Astrocyte (in vitro differentiated cells and primary cell): Measurements from ENCODE around the gene PRSS12. TPM values are rescaled to one million over a fixed set of nuclear protein-coding genes. Genes with fewer than 3 reads are reported as not detected.

Source experiments
- DNase-seq: peaks from one replicate; pipeline ENCODE4 v3.0.0-alpha.2; 2010; ENCODE audit warnings: low read depth
- FAIRE-seq: peaks from 2 replicates; lab custom pipeline; 2011; peaks lifted over from hg19 to GRCh38; lab: Jason Lieb, UNC
- H2AFZ ChIP-seq: 2 replicates; pipeline ENCODE4 v1.6.0; 2012; ENCODE audit warnings: low read depth, low read length, inconsistent platforms
- H3K27ac ChIP-seq: 2 replicates; pipeline ENCODE4 v1.5.1; 2011; ENCODE audit warnings: low read depth, low read length, inconsistent platforms
- H3K27me3 ChIP-seq: 2 replicates; pipeline ENCODE4 v1.6.0; 2011; ENCODE audit warnings: low read length, inconsistent platforms; ENCODE audit not compliant: insufficient read depth
- H3K36me3 ChIP-seq: 2 replicates; pipeline ENCODE4 v1.5.1; 2011; ENCODE audit warnings: low read length, inconsistent platforms; ENCODE audit not compliant: insufficient read depth
- H3K4me1 ChIP-seq: 2 replicates; pipeline ENCODE4 v1.5.1; 2011; ENCODE audit warnings: low read length, inconsistent platforms; ENCODE audit not compliant: insufficient read depth
- H3K4me2 ChIP-seq: 2 replicates; pipeline ENCODE4 v1.6.0; 2012; ENCODE audit warnings: low read length, inconsistent platforms
- H3K4me3 ChIP-seq: 2 replicates; pipeline ENCODE4 v1.5.1; 2011; ENCODE audit warnings: low read depth, mild to moderate bottlenecking, low read length, inconsistent platforms; ENCODE audit not compliant: insufficient read depth
- H3K79me2 ChIP-seq: 2 replicates; pipeline ENCODE4 v1.6.0; 2012; ENCODE audit warnings: mild to moderate bottlenecking, low read length, inconsistent platforms; ENCODE audit not compliant: insufficient read depth
- H3K9ac ChIP-seq: 2 replicates; pipeline ENCODE4 v1.6.0; 2012; ENCODE audit warnings: mild to moderate bottlenecking, low read length, inconsistent platforms
- H3K9me3 ChIP-seq: 2 replicates; pipeline ENCODE4 v1.5.1; 2012; ENCODE audit warnings: low read depth, mild to moderate bottlenecking, low read length, inconsistent platforms; ENCODE audit not compliant: insufficient read depth
- H4K20me1 ChIP-seq: 2 replicates; pipeline ENCODE4 v1.6.0; 2012; ENCODE audit warnings: low read length, inconsistent platforms; ENCODE audit not compliant: insufficient read depth
- H3K27ac Mint-ChIP-seq: one replicate; pipeline ENCODE4 v1.8.0; 2021; ENCODE audit warnings: mild to moderate bottlenecking, mixed read lengths; ENCODE audit not compliant: unreplicated experiment
- H3K27me3 Mint-ChIP-seq: one replicate; pipeline ENCODE4 v1.8.0; 2021; ENCODE audit warnings: low read depth, mixed read lengths; ENCODE audit not compliant: unreplicated experiment
- H3K36me3 Mint-ChIP-seq: one replicate; pipeline ENCODE4 v1.8.0; 2021; ENCODE audit warnings: low read depth, mixed read lengths; ENCODE audit not compliant: unreplicated experiment
- H3K4me1 Mint-ChIP-seq: one replicate; pipeline ENCODE4 v1.8.0; 2021; ENCODE audit warnings: low read depth, mixed read lengths; ENCODE audit not compliant: unreplicated experiment
- H3K4me3 Mint-ChIP-seq: one replicate; pipeline ENCODE4 v1.8.0; 2021; ENCODE audit warnings: mild to moderate bottlenecking, moderate library complexity, mixed read lengths; ENCODE audit not compliant: unreplicated experiment
- H3K9me3 Mint-ChIP-seq: one replicate; pipeline ENCODE4 v1.8.0; 2021; ENCODE audit warnings: mild to moderate bottlenecking, mixed read lengths; ENCODE audit not compliant: unreplicated experiment
- EZH2 ChIP-seq: IDR thresholded peaks from 2 replicates; pipeline ENCODE4 v1.6.1; 2012; ENCODE audit warnings: mild to moderate bottlenecking, low read length, inconsistent platforms; ENCODE audit not compliant: insufficient read depth
- total RNA-seq: library from RNA; stranded (reverse); gene quantifications from 2 replicates; pipeline ENCODE4 v1.2.1, GENCODE V29; 2021
- TF ChIP-seq, protein P1 (sequence below): IDR thresholded peaks from 2 replicates; pipeline ENCODE4 v1.5.1; 2011; ENCODE audit warnings: low read depth, mild to moderate bottlenecking, inconsistent platforms, low read length, moderate library complexity; ENCODE audit not compliant: insufficient read depth

Gene PRSS12
- total RNA-seq, 1 donor from 2014 or later: 4.1 TPM

DNA sequence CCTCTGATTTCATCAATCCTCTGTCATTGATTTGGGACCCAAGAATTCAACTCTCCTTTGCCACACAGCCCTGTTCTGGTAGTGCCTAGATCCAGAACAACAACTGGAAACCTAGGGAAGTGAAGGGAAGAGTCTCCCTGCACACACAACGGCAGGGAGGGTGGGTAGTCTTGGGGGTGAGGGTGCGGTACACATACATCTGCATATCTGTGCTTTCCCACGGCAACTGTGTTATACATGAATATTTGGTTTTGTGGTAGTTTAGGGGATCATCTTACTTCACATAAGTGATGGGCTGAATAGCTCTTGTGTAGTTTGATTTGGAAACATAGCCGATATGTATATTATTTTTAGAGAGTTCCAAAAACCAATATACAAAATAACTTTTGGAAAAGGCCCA, 3.3 kb upstream of the PRSS12 start:
- Mint-ChIP-seq H3K4me1 (no peaks in the 10 kb centered on the region), H3K4me3 (no peak overlapping the region), H3K27me3 (peaks cover 37% of the 10 kb centered on the region), H3K9me3 (no peaks in the 10 kb centered on the region), H3K27ac (no peak overlapping the region), H3K36me3 (no peaks in the 10 kb centered on the region)
- Histone ChIP-seq H3K27ac (no peak overlapping the region), H3K36me3 (no peaks in the 10 kb centered on the region), H3K4me2 (no peak overlapping the region), H2AFZ (no peak overlapping the region), H4K20me1 (no peaks in the 10 kb centered on the region), H3K4me1 (no peaks in the 10 kb centered on the region), H3K27me3 (peaks cover 9% of the 10 kb centered on the region), H3K9me3 (no peaks in the 10 kb centered on the region), H3K9ac (no peak overlapping the region), H3K79me2 (no peaks in the 10 kb centered on the region), H3K4me3 (no peak overlapping the region)
- no peak for DNase-seq
- TF ChIP-seq, protein P1, sequence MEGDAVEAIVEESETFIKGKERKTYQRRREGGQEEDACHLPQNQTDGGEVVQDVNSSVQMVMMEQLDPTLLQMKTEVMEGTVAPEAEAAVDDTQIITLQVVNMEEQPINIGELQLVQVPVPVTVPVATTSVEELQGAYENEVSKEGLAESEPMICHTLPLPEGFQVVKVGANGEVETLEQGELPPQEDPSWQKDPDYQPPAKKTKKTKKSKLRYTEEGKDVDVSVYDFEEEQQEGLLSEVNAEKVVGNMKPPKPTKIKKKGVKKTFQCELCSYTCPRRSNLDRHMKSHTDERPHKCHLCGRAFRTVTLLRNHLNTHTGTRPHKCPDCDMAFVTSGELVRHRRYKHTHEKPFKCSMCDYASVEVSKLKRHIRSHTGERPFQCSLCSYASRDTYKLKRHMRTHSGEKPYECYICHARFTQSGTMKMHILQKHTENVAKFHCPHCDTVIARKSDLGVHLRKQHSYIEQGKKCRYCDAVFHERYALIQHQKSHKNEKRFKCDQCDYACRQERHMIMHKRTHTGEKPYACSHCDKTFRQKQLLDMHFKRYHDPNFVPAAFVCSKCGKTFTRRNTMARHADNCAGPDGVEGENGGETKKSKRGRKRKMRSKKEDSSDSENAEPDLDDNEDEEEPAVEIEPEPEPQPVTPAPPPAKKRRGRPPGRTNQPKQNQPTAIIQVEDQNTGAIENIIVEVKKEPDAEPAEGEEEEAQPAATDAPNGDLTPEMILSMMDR: no peak
- TF ChIP-seq EZH2: no peak
- FAIRE-seq: no peak

DNA sequence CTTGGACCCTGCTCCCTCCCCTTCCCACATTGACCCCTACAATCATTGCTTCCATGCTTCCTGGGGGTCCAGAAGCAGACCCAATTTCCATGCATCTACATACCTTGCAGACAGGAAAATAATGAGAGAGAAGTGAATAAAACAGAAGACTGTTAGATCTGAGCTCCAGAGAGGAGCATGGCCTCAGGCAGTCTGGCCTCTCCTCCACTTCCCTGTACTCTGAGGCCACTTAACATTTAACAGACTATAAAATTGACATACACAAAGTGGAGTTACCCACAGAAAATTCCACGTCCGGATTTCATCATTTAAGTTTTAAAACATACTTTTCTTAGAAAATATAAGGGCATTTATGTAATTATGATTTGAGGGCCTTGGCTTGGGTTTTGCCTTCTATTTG, 2.1 kb upstream of the PRSS12 start:
- Histone ChIP-seq H3K4me3 (no peak overlapping the region), H3K9ac (no peak overlapping the region), H3K36me3 (no peaks in the 10 kb centered on the region), H3K9me3 (no peaks in the 10 kb centered on the region), H2AFZ (no peak overlapping the region), H3K4me2 (no peak overlapping the region), H3K27ac (no peak overlapping the region), H3K27me3 (peaks cover 9% of the 10 kb centered on the region), H4K20me1 (no peaks in the 10 kb centered on the region), H3K79me2 (no peaks in the 10 kb centered on the region), H3K4me1 (no peaks in the 10 kb centered on the region)
- H3K27ac Mint-ChIP-seq: no peak overlapping the region
- no peak for FAIRE-seq
- no peak overlapping the region for H3K4me3 Mint-ChIP-seq
- no peaks in the 10 kb centered on the region for H3K36me3 Mint-ChIP-seq
- H3K4me1 Mint-ChIP-seq: no peaks in the 10 kb centered on the region
- peaks cover 37% of the 10 kb centered on the region for H3K27me3 Mint-ChIP-seq
- H3K9me3 Mint-ChIP-seq: no peaks in the 10 kb centered on the region
- TF ChIP-seq, protein P1: no peak
- TF ChIP-seq EZH2: no peak
- no peak for DNase-seq

DNA sequence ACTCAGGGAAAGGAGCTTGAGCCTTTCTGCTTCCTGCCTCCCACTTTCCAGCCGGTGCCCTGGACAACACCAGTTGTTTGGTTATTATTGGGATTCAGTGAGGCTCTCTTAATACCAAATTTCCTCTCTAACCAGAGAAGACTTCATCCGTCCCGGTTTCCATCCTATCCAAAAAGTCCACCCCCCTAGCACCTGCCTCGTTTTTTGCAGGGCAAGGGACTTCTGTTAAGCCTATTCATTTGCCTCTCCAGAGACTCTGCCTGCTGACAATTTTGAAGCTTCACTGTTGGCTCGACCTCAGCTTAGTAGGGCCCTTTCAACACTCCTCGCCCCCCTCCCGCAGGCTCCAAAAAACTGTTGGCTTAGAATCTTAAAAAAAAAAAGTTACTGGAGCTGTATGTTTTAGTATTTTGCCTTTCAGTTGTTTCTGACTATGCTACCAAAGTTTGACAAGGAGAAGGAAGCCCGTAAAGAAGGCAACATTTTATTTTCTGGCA, 779 bp upstream of the PRSS12 start:
- Mint-ChIP-seq H3K9me3 (no peaks in the 10 kb centered on the region), H3K36me3 (no peaks in the 10 kb centered on the region), H3K27me3 (peaks cover 37% of the 10 kb centered on the region), H3K27ac (no peak overlapping the region), H3K4me3 (peak overlapping the region; percentile 85), H3K4me1 (no peaks in the 10 kb centered on the region)
- Histone ChIP-seq H3K27me3 (peaks cover 9% of the 10 kb centered on the region), H3K4me1 (no peaks in the 10 kb centered on the region), H3K79me2 (no peaks in the 10 kb centered on the region), H2AFZ (peak overlapping the region; percentile 96), H3K9ac (peak overlapping the region; percentile 77), H3K36me3 (no peaks in the 10 kb centered on the region), H3K9me3 (no peaks in the 10 kb centered on the region), H4K20me1 (no peaks in the 10 kb centered on the region), H3K27ac (no peak overlapping the region), H3K4me3 (peak overlapping the region; percentile 65), H3K4me2 (peak overlapping the region; percentile 94)
- TF ChIP-seq EZH2: no peak
- TF ChIP-seq, protein P1: no peak
- DNase-seq (no peak), FAIRE-seq (no peak)
